ENCODE data around the gene AGPAT4. TPM values are rescaled to one million over a fixed set of nuclear protein-coding genes. Genes with fewer than 3 reads are reported as not detected.

The AGPAT4 gene
- total and polyA plus RNA-seq, 2 of the 4 experiments (the other 2 are of a cell fraction) = 3.6 to 3.8 TPM

DNA sequence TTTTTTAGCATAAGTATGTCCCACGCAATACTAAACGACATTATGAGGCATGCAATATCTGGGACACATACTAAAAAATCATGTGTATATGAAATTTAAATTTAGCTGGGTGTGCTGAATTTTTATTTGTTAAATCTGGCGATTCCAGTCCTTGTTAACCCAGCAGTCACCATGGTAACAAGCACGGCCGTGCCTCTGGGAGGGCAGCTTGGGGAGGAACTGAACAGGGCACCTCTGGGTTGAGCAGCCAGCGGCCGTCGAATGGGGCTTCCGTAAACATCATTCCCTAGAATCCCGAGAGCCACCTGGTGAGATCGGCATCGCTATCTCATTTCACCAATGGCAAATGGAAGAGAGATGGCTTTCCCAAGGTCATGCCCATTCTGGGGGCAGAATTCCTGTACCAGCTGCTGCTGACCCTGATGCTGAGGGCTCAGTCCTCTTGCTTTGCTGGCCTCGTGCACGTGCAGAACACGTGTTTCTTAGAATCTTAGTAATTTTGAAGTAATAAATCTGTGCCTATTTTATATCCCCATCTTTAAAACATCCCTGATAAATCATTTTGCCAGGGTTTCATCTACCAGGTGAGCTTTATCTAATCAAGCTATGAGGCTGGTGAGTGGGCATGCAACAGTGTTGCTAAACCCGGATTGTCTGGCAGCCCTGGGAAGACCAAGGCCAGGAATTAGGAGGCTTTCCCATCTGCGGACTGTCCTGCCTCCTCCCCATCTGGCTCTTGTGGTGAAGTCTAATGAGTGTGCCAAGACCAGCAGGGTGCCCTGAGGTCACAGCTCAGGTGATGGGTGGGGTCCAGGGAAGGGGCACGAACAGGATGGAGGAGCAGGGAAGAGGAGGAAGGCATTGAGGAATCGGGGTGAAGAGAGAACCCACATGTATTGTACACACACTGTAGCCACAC lies 85.1 kb downstream of the AGPAT4 start:
- Histone ChIP-seq H3K4ac (ENCODE audit: low read depth, low read length) (no peak overlapping the region), H2BK120ac (ENCODE audit: low read depth, low read length) (no peak overlapping the region), H3K9ac (ENCODE audit: low read depth, low read length) (no peak overlapping the region), H2AFZ (replicated peaks; ENCODE audit: low read length, poor library complexity) (no peak overlapping the region), H3K36me3 (ENCODE audit: control insufficient read depth, insufficient read depth, low read length) (no peaks in the 10 kb centered on the region), H3K4me2 (ENCODE audit: low read depth, low read length) (no peak overlapping the region), H3K23ac (ENCODE audit: low read depth, low read length) (no peak overlapping the region), H4K5ac (ENCODE audit: low read depth, low read length) (no peak overlapping the region), H3K56ac (ENCODE audit: extremely low read depth, insufficient read depth, low read length) (no peak overlapping the region), H3K18ac (ENCODE audit: low read depth, low read length) (no peak overlapping the region), H2AK5ac (ENCODE audit: low read depth, low read length) (peak overlapping the region; percentile 7; the same call in 1 of the 2 replicates), H3K4me1 (ENCODE audit: control insufficient read depth, insufficient read depth, low read length) (peaks cover 2% of the 10 kb centered on the region; the same call in 1 of the 2 replicates), H3K27ac (ENCODE audit: insufficient read depth, low read length) (no peak overlapping the region), H4K20me1 (ENCODE audit: insufficient read depth, low read length) (no peaks in the 10 kb centered on the region), H3K27me3 (ENCODE audit: control insufficient read depth, insufficient read depth, low read length) (no peaks in the 10 kb centered on the region), H4K91ac (ENCODE audit: insufficient read depth, low read depth, low read length) (no peak overlapping the region), H3K79me1 (ENCODE audit: low read depth in 1 of 2, low read length in 2 of 2) (0 out of 4 replicates have a peak, but pooled peaks cover 2 to 5% of the 10 kb centered on the region in 2 experiments), H2AK9ac (replicated peaks; ENCODE audit: low read depth, low read length, poor library complexity) (peak overlapping the region; percentile 29), H3K9me1 (ENCODE audit: insufficient read depth, low read length) (peaks cover 8% of the 10 kb centered on the region; the same call in 1 of the 2 replicates), H2BK20ac (ENCODE audit: low read depth, low read length) (no peak overlapping the region), H3K4me3 (ENCODE audit: insufficient read depth, low read depth, low read length) (no peak overlapping the region), H2BK5ac (ENCODE audit: low read depth, low read length, poor library complexity, severe bottlenecking) (no peak overlapping the region), H2BK15ac (ENCODE audit: low read depth, low read length) (no peak overlapping the region), H3K9me3 (ENCODE audit: control insufficient read depth, insufficient read depth, low read length) (no peaks in the 10 kb centered on the region), H4K8ac (ENCODE audit: low read depth in 2 of 2, low read length in 2 of 2) (no peak overlapping the region), H3K14ac (replicated peaks; ENCODE audit: low read depth, low read length) (no peak overlapping the region)
- POLR2A ChIA-PET (ENCODE audit: unreplicated experiment) = no interaction called here
- ATAC-seq (ENCODE audit: low read depth) (no peak), DNase-seq (no peak)
- dilution Hi-C loops (cut with HindIII; ENCODE audit: low sequenced_read_pairs, unreplicated experiment) = no loop called here
- no peak for TF ChIP-seq CHD1 (IDR thresholded peaks at IDR 0.05; ENCODE audit: low read depth, low read length)
- TF ChIP-seq CEBPB (IDR thresholded peaks at IDR 0.05; ENCODE audit: low read depth, low read length) = no peak
- no peak for TF ChIP-seq RFX5 (IDR thresholded peaks at IDR 0.05; ENCODE audit: low read depth, low read length)
- TF ChIP-seq RCOR1 (IDR thresholded peaks at IDR 0.05; ENCODE audit: insufficient replicate concordance, low read length) = no peak
- TF ChIP-seq SMC3 (IDR thresholded peaks at IDR 0.05; ENCODE audit: low read depth, low read length) = no peak
- no peak for TF ChIP-seq POLR2A (IDR thresholded peaks at IDR 0.05; ENCODE audit: low read depth, low read length)
- no peak for TF ChIP-seq MXI1 (IDR thresholded peaks at IDR 0.05; ENCODE audit: borderline replicate concordance, low read depth, low read length)
- TF ChIP-seq NFE2L2 (IDR thresholded peaks at IDR 0.05; ENCODE audit: low read depth, low read length) = no peak
- TF ChIP-seq FOS (IDR thresholded peaks at IDR 0.05; ENCODE audit: low read depth, low read length) = no peak
- TF ChIP-seq, protein P1, sequence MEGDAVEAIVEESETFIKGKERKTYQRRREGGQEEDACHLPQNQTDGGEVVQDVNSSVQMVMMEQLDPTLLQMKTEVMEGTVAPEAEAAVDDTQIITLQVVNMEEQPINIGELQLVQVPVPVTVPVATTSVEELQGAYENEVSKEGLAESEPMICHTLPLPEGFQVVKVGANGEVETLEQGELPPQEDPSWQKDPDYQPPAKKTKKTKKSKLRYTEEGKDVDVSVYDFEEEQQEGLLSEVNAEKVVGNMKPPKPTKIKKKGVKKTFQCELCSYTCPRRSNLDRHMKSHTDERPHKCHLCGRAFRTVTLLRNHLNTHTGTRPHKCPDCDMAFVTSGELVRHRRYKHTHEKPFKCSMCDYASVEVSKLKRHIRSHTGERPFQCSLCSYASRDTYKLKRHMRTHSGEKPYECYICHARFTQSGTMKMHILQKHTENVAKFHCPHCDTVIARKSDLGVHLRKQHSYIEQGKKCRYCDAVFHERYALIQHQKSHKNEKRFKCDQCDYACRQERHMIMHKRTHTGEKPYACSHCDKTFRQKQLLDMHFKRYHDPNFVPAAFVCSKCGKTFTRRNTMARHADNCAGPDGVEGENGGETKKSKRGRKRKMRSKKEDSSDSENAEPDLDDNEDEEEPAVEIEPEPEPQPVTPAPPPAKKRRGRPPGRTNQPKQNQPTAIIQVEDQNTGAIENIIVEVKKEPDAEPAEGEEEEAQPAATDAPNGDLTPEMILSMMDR (conservative IDR thresholded peaks at IDR 0.05; ENCODE audit: low read depth, low read length) = no peak
- TF ChIP-seq BHLHE40 (IDR thresholded peaks at IDR 0.05; ENCODE audit: low read depth, low read length) = no peak
- TF ChIP-seq, protein P2, sequence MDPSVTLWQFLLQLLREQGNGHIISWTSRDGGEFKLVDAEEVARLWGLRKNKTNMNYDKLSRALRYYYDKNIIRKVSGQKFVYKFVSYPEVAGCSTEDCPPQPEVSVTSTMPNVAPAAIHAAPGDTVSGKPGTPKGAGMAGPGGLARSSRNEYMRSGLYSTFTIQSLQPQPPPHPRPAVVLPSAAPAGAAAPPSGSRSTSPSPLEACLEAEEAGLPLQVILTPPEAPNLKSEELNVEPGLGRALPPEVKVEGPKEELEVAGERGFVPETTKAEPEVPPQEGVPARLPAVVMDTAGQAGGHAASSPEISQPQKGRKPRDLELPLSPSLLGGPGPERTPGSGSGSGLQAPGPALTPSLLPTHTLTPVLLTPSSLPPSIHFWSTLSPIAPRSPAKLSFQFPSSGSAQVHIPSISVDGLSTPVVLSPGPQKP (IDR thresholded peaks at IDR 0.05; ENCODE audit: borderline replicate concordance, low read depth, low read length) = no peak
- no TSS peak for BruUV-seq (replicated peaks)
- in situ Hi-C loops (cut with MboI; ENCODE audit: low sequenced_read_pairs) = no loop called here
- CTCF ChIA-PET = no interaction called here
- 90% methylated on average over 3 of the region's 19 CpGs; no CpG with 5 or more reads in 1 of the 2 experiments for WGBS, 2 experiments (ENCODE audit: extremely low coverage in 2 of 2, insufficient read length in 1 of 2)
- intact Hi-C loops (cut with micrococcal nuclease) = no loop called here
